Gastroesophageal sphincter (tissue), 4 donors: ENCODE measurements around the gene EXD3. TPM values are rescaled to one million over a fixed set of nuclear protein-coding genes. Genes with fewer than 3 reads are reported as not detected.
A peak's percentile ranks its signal among the peaks of the same experiment; 100 is the strongest.

Experiments
- ATAC-seq: fragments of 150-250 bp; one replicate; pipeline ENCODE4 v1.9.1; 2016; ENCODE audit warnings: mild to moderate bottlenecking, moderate library complexity
- H3K27ac ChIP-seq, 4 donors: fragments of 200-600 bp; sonication (generic) in 3 of 4; 1 replicate in 3 of 4; 2 replicates in 1 of 4; pipeline ENCODE4 v1.5.1; 2016 to 2019
- H3K27me3 ChIP-seq: fragments of 200-600 bp; sonication (generic); one replicate; pipeline ENCODE4 v1.5.1; 2019
- H3K36me3 ChIP-seq, 2 donors: fragments of 200-600 bp; sonication (generic); one replicate each; pipeline ENCODE4 v1.5.1; 2019; ENCODE audit warnings: control low read depth in 1 of 2
- H3K4me1 ChIP-seq, 3 donors: fragments of 200-600 bp; sonication (generic); 1 replicate in 2 of 3; 2 replicates in 1 of 3; pipeline ENCODE4 v1.5.1; 2016 to 2019; ENCODE audit warnings: control low read depth in 2 of 3
- H3K4me3 ChIP-seq, 2 donors: fragments of 200-600 bp; sonication (generic); one replicate each; pipeline ENCODE4 v1.5.1; 2019; ENCODE audit warnings: mild to moderate bottlenecking in 1 of 2, moderate library complexity in 1 of 2
- H3K9me3 ChIP-seq, 3 donors: fragments of 200-600 bp; sonication (generic); one replicate each; pipeline ENCODE4 v1.5.1; 2017 to 2019; ENCODE audit warnings: control low read depth in 2 of 3
- EP300 ChIP-seq: sonication (generic); formaldehyde crosslinking; IDR thresholded peaks from one replicate; pipeline ENCODE4 v1.6.1; 2017; ENCODE audit warnings: antibody characterized with exemption, mild to moderate bottlenecking
- POLR2A ChIP-seq, 2 donors: fragments of 450-650 bp; IDR thresholded peaks; one replicate each; pipeline ENCODE4 v1.6.1; 2017; ENCODE audit warnings: antibody characterized with exemption in 2 of 2, mild to moderate bottlenecking in 2 of 2, moderate library complexity in 1 of 2
- POLR2AphosphoS5 ChIP-seq: sonication (generic); formaldehyde crosslinking; IDR thresholded peaks from one replicate; pipeline ENCODE4 v1.6.1; 2017; ENCODE audit warnings: antibody characterized with exemption
- WGBS, 2 donors: methylation state at CpG; one replicate each; pipeline ENCODE4 v1.1.5; 2018; ENCODE audit warnings: low coverage in 1 of 2; 5-methylcytosine and 5-hydroxymethylcytosine counted together
- total RNA-seq, 4 donors: library from RNA; depleted of rRNA; stranded (reverse); fragments of >200 nt; gene quantifications; one replicate each; pipeline ENCODE4 v1.1.0, GENCODE V29; 2016
- TF ChIP-seq, protein P1 (sequence below), 4 experiments: fragments of 200-600 bp in 2 of 4; fragments of 450-650 bp in 2 of 4; sonication (generic) in 1 of 4; IDR thresholded peaks; one replicate each; pipeline ENCODE4 v1.5.1; 2017 to 2019; ENCODE audit warnings: antibody characterized with exemption in 4 of 4, mild to moderate bottlenecking in 2 of 4, moderate library complexity in 2 of 4

Gene EXD3
- total RNA-seq, 4 donors from 2014 or later: 3.7 to 29.7 (median 10.9) TPM

GRCh38 chr9:137298401-137299202 lies 124.4 kb downstream of the EXD3 start:
- 67% methylated on average over 12 of the region's 24 CpGs; no CpG with 5 or more reads in 1 of the 2 donors for WGBS, 2 donors
- TF ChIP-seq POLR2A (IDR thresholded peaks at IDR 0.05): no peak
- TF ChIP-seq, protein P1, sequence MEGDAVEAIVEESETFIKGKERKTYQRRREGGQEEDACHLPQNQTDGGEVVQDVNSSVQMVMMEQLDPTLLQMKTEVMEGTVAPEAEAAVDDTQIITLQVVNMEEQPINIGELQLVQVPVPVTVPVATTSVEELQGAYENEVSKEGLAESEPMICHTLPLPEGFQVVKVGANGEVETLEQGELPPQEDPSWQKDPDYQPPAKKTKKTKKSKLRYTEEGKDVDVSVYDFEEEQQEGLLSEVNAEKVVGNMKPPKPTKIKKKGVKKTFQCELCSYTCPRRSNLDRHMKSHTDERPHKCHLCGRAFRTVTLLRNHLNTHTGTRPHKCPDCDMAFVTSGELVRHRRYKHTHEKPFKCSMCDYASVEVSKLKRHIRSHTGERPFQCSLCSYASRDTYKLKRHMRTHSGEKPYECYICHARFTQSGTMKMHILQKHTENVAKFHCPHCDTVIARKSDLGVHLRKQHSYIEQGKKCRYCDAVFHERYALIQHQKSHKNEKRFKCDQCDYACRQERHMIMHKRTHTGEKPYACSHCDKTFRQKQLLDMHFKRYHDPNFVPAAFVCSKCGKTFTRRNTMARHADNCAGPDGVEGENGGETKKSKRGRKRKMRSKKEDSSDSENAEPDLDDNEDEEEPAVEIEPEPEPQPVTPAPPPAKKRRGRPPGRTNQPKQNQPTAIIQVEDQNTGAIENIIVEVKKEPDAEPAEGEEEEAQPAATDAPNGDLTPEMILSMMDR (IDR thresholded peaks at IDR 0.05): no peak
- TF ChIP-seq EP300: no peak
- TF ChIP-seq POLR2AphosphoS5: peak; percentile 7
- H3K27ac ChIP-seq: peak overlapping the region in 3 of 4 donors; percentile 51 to 76 (median 54)
- H3K4me3 ChIP-seq: peak overlapping the region in 1 of 2 donors; percentile 57
- H3K27me3 ChIP-seq: peaks cover 92% of the 10 kb centered on the region
- H3K4me1 ChIP-seq: peaks cover 0 to 71% (median 16%) of the 10 kb centered on the region in 3 donors
- no peaks in the 10 kb centered on the region for H3K9me3 ChIP-seq
- H3K36me3 ChIP-seq: no peaks in the 10 kb centered on the region
- no peak for ATAC-seq

GRCh38 chr9:137297966-137298365 lies 125.0 kb downstream of the EXD3 start:
- Histone ChIP-seq H3K9me3 (no peaks in the 10 kb centered on the region), H3K27me3 (peaks cover 93% of the 10 kb centered on the region), H3K4me3 (no peak overlapping the region), H3K4me1 (peaks cover 0 to 65% (median 16%) of the 10 kb centered on the region in 3 donors), H3K36me3 (no peaks in the 10 kb centered on the region), H3K27ac (peak overlapping the region in 3 of 4 donors; percentile 43 to 76 (median 54))
- ATAC-seq: no peak
- TF ChIP-seq EP300: no peak
- no CpG with 5 or more reads among the region's 7 CpGs for WGBS, 2 donors

- Histone ChIP-seq H3K4me1 (peaks cover 0 to 58% (median 12%) of the 10 kb centered on the region in 3 donors), H3K27me3 (peaks cover 95% of the 10 kb centered on the region), H3K36me3 (no peaks in the 10 kb centered on the region), H3K4me3 (peak overlapping the region in 1 of 2 donors; percentile 50), H3K27ac (peak overlapping the region in 3 of 4 donors; percentile 58 to 76 (median 73)), H3K9me3 (no peaks in the 10 kb centered on the region)
- WGBS, 2 donors: 36 to 100% methylated on average over 1 to 6 of the region's 24 CpGs
- TF ChIP-seq POLR2AphosphoS5: no peak
- TF ChIP-seq, protein P1 (IDR thresholded peaks at IDR 0.05): no peak
- no peak for ATAC-seq
Observed at GRCh38 chr9:137296670-137297664, 126.0 kb downstream of the EXD3 start.

- H3K36me3 ChIP-seq: no peaks in the 10 kb centered on the region
- TF ChIP-seq, protein P1 (IDR thresholded peaks at IDR 0.05): no peak
- TF ChIP-seq EP300 (no peak), POLR2A (IDR thresholded peaks at IDR 0.05) (no peak), POLR2AphosphoS5 (no peak)
- peak overlapping the region in 3 of 4 donors; percentile 58 to 76 (median 73) for H3K27ac ChIP-seq
- ATAC-seq: peak; percentile 17
- H3K9me3 ChIP-seq: no peaks in the 10 kb centered on the region
- H3K4me3 ChIP-seq: peak overlapping the region in 1 of 2 donors; percentile 50
- peaks cover 89% of the 10 kb centered on the region for H3K27me3 ChIP-seq
- 39 to 40% methylated on average over 2 to 3 of the region's 78 CpGs for WGBS, 2 donors
- H3K4me1 ChIP-seq: peaks cover 0 to 52% (median 12%) of the 10 kb centered on the region in 3 donors
Observed at GRCh38 chr9:137295849-137296669, 126.9 kb downstream of the EXD3 start.
